Measurements from ENCODE around the gene TDRD9.

The TDRD9 gene

GRCh38 chr14:104076743-104077142 lies 148.5 kb downstream of the TDRD9 start:
- no peak for DNase-seq

- peak; percentile 77 to 84 for DNase-seq
Observed at GRCh38 chr14:104078031-104078455, 149.8 kb downstream of the TDRD9 start.

- DNase-seq, result no peak
Observed at GRCh38 chr14:104080376-104081260, 152.4 kb downstream of the TDRD9 start.

- no peak for DNase-seq
Observed at GRCh38 chr14:104081261-104081835, 153.1 kb downstream of the TDRD9 start.

GRCh38 chr14:104081951-104082464 lies 153.8 kb downstream of the TDRD9 start:
- DNase-seq, result no peak

- DNase-seq, result no peak
Observed at GRCh38 chr14:104082807-104083206, 154.6 kb downstream of the TDRD9 start.

- DNase-seq, result no peak
Observed at GRCh38 chr14:104084251-104085002, 156.2 kb downstream of the TDRD9 start.

- no peak for DNase-seq
Observed at GRCh38 chr14:104085032-104085888, 157.0 kb downstream of the TDRD9 start, which contains the start of gene ASPG. Gene ASPG, plus strand, starts transcription at chr14:104085700. Its CDS starts 71 bp downstream, at chr14:104085771.

- no peak for DNase-seq
Observed at GRCh38 chr14:104085889-104086201, 157.6 kb downstream of the TDRD9 start.

- no peak for DNase-seq
Observed at GRCh38 chr14:104086210-104086660, 158.0 kb downstream of the TDRD9 start.

GRCh38 chr14:104086661-104087461 lies 158.6 kb downstream of the TDRD9 start:
- DNase-seq, result no peak

- DNase-seq, result no peak
Observed at GRCh38 chr14:104087505-104087904, 159.2 kb downstream of the TDRD9 start.

- DNase-seq, result no peak
Observed at GRCh38 chr14:104087981-104088850, 160.0 kb downstream of the TDRD9 start.

- no peak for DNase-seq
Observed at GRCh38 chr14:104090071-104090748, 162.0 kb downstream of the TDRD9 start.

GRCh38 chr14:104091061-104091926 lies 163.0 kb downstream of the TDRD9 start:
- DNase-seq, result no peak

GRCh38 chr14:104091927-104092771 lies 163.9 kb downstream of the TDRD9 start:
- DNase-seq, result no peak

- no peak for DNase-seq
Observed at GRCh38 chr14:104092931-104093365, 164.7 kb downstream of the TDRD9 start.

Measured in AML-193 (cell line).